AG04449 (cell line): Measurements from ENCODE around the gene MEAK7.

ENCODE experiments used
- CTCF ChIA-PET: fragments of 350-600 bp; formaldehyde crosslinking; extraction: SDS; loops from one replicate; lab custom pipeline; 2021; ENCODE audit warnings: antibody characterized with exemption; lab: Yijun Ruan, JAX
- POLR2A ChIA-PET: fragments of 400-600, 350-600 bp; formaldehyde crosslinking; extraction: SDS; loops from one replicate; lab custom pipeline; 2020; ENCODE audit warnings: antibody characterized with exemption, inconsistent platforms; lab: Yijun Ruan, JAX
- DNase-seq: peaks from one replicate; pipeline ENCODE4 v3.0.0-alpha.2; 2010; ENCODE audit warnings: low read depth, low spot score
- H3K4me3 ChIP-seq: 2 replicates; pipeline ENCODE4 v1.5.1; 2011; ENCODE audit warnings: low read depth, mild to moderate bottlenecking, control low read depth, low read length
- CTCF ChIP-seq: IDR thresholded peaks from one replicate; pipeline ENCODE4 v1.5.1; 2011; ENCODE audit warnings: mild to moderate bottlenecking, moderate library complexity, low read length, control low read depth, inconsistent platforms; ENCODE audit not compliant: insufficient read depth; ENCODE audit errors: missing control alignments

Gene MEAK7

GRCh38 chr16:84505249-84506187 lies 1.1 kb upstream of the MEAK7 start:
- POLR2A ChIA-PET: interaction anchor here (0.8 to 2.3 kb wide), 2 partner anchors 111 to 113 kb away, joined by 4 to 8 read pairs; partner anchors contain the start of gene COTL1
- CTCF ChIA-PET: interaction anchor here (0.7 to 12.3 kb wide), 51 partner anchors 8 to 464 kb away, joined by 3 to 446 read pairs (median 5); partner anchors contain the start of genes COTL1, KLHL36 and MBTPS1
- peak overlapping the region; percentile 55 for H3K4me3 ChIP-seq
- DNase-seq: no peak
- TF ChIP-seq CTCF: no peak

- peak overlapping the region; percentile 100 for H3K4me3 ChIP-seq
- no peak for TF ChIP-seq CTCF
- DNase-seq: no peak
- POLR2A ChIA-PET: interaction anchor here (0.7 to 0.9 kb wide), 2 partner anchors 204 to 235 kb away, joined by 3 read pairs; no protein-coding TSS in a partner anchor
- CTCF ChIA-PET: interaction anchor here (1.2 to 12.3 kb wide), 7 partner anchors 10 to 328 kb away, joined by 4 to 446 read pairs (median 11); partner anchors contain the start of gene COTL1
Measured at GRCh38 chr16:84503751-84504395, 586 bp downstream of the MEAK7 start.

- no peak for TF ChIP-seq CTCF
- no peak for DNase-seq
- CTCF ChIA-PET: interaction anchor here (0.8 to 12.3 kb wide), 10 partner anchors 8 to 327 kb away, joined by 3 to 446 read pairs (median 4); partner anchors contain the start of gene COTL1
- POLR2A ChIA-PET: interaction anchor here (0.6 kb wide), 1 partner anchor 100 kb away, joined by 3 read pairs; no protein-coding TSS in a partner anchor
- no peak overlapping the region for H3K4me3 ChIP-seq
Measured at GRCh38 chr16:84502581-84502980, 1.9 kb downstream of the MEAK7 start.

- ChIA-PET POLR2A (interaction anchor here (0.6 kb wide), 1 partner anchor 100 kb away, joined by 3 read pairs; no protein-coding TSS in a partner anchor), CTCF (interaction anchor here (0.8 to 5.8 kb wide), 5 partner anchors 9 to 224 kb away, joined by 3 to 38 read pairs (median 4); no protein-coding TSS in a partner anchor)
- TF ChIP-seq CTCF: no peak
- H3K4me3 ChIP-seq: no peak overlapping the region
- no peak for DNase-seq
Measured at GRCh38 chr16:84502075-84502474, 2.4 kb downstream of the MEAK7 start.

- no peak overlapping the region for H3K4me3 ChIP-seq
- ChIA-PET CTCF (interaction anchor here (1.5 to 5.8 kb wide), 3 partner anchors 13 to 225 kb away, joined by 3 to 38 read pairs (median 4); no protein-coding TSS in a partner anchor), POLR2A (no interaction called here)
- no peak for DNase-seq
- TF ChIP-seq CTCF: no peak
Measured at GRCh38 chr16:84501077-84501735, 3.3 kb downstream of the MEAK7 start.
